NCI-H69 (cell line): ENCODE measurements around the gene CATSPERD.

Source experiments
- DNase-seq: peaks from one replicate; lab custom pipeline; 2025; lab: John Stamatoyannopoulos, UW

The CATSPERD gene

GRCh38 chr19:5787409-5788182 is 67.2 kb downstream of the CATSPERD start:
- DNase-seq = no peak

- DNase-seq = no peak
These were observed 68.0 kb downstream of the CATSPERD start for GRCh38 chr19:5788422-5788821.

- no peak for DNase-seq
These were observed 68.9 kb downstream of the CATSPERD start for GRCh38 chr19:5789351-5789761.

GRCh38 chr19:5789886-5790558 is 69.6 kb downstream of the CATSPERD start:
- DNase-seq = no peak

GRCh38 chr19:5790559-5791520 is 70.4 kb downstream of the CATSPERD start, which contains the start of gene DUS3L:
DUS3L (minus strand) TSS chr19:5791163; CDS start chr19:5791141, 22 bp downstream.
- DNase-seq = peak; percentile 99

GRCh38 chr19:5792224-5792623 is 71.8 kb downstream of the CATSPERD start:
- no peak for DNase-seq

- DNase-seq = no peak
These were observed 72.8 kb downstream of the CATSPERD start for GRCh38 chr19:5793188-5793587.

- no peak for DNase-seq
These were observed 75.0 kb downstream of the CATSPERD start for GRCh38 chr19:5795382-5795919.

- DNase-seq = no peak
These were observed 77.8 kb downstream of the CATSPERD start for GRCh38 chr19:5798244-5798643.

GRCh38 chr19:5799247-5800241 is 79.1 kb downstream of the CATSPERD start:
- no peak for DNase-seq

- no peak for DNase-seq
These were observed 80.2 kb downstream of the CATSPERD start for GRCh38 chr19:5800361-5801270.

GRCh38 chr19:5801796-5802619 is 81.6 kb downstream of the CATSPERD start:
- peak; percentile 99 for DNase-seq

- no peak for DNase-seq
These were observed 83.0 kb downstream of the CATSPERD start for GRCh38 chr19:5803441-5803751.

- peak; percentile 98 for DNase-seq
These were observed 83.5 kb downstream of the CATSPERD start for GRCh38 chr19:5803752-5804515.

- peak; percentile 93 for DNase-seq
These were observed 84.4 kb downstream of the CATSPERD start, which contains the start of gene NRTN for GRCh38 chr19:5804516-5805461. NRTN (plus strand) TSS chr19:5805067; CDS start chr19:5824166, 19,099 bp downstream.

- DNase-seq = peak; percentile 92
These were observed 85.2 kb downstream of the CATSPERD start for GRCh38 chr19:5805462-5806132.
